HG03066 (cell line): Measurements from ENCODE around the gene CD14.
"Not testable (repeated sequence)": the region's sequence is repeated elsewhere in the genome, so short reads cannot be mapped to it uniquely, and the experiment has no call there.

Experiments used
- ATAC-seq: cut with Tn5 transposase; IDR thresholded peaks from one replicate; pipeline ENCODE4 v1.9.1; 2021; ENCODE audit warnings: low read depth; ENCODE audit not compliant: unreplicated experiment

CD14 gene

GRCh38 chr5:140598836-140599235 lies 34.1 kb downstream of the CD14 start:
- ATAC-seq, result no peak

DNA sequence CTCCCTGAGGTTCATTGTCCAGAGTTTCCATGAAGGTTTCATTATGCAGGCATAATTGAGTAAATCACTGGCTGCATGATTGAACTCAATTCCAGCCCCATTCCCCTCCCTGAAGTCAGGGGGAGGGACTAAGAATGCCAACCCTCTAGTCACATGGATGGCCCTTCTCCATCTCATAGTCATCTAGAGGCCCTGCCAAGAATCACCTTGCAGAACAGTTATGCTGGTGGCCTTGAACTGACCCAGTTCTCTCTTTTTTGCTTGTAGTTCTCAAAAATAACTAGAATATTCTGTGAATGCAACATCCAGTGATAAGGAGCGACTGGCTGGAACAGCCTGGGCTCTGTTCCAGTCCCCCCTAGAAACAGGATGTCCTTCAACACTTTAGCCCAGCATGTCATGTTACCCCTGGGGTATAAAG lies 36.6 kb downstream of the CD14 start:
- no peak for ATAC-seq

DNA sequence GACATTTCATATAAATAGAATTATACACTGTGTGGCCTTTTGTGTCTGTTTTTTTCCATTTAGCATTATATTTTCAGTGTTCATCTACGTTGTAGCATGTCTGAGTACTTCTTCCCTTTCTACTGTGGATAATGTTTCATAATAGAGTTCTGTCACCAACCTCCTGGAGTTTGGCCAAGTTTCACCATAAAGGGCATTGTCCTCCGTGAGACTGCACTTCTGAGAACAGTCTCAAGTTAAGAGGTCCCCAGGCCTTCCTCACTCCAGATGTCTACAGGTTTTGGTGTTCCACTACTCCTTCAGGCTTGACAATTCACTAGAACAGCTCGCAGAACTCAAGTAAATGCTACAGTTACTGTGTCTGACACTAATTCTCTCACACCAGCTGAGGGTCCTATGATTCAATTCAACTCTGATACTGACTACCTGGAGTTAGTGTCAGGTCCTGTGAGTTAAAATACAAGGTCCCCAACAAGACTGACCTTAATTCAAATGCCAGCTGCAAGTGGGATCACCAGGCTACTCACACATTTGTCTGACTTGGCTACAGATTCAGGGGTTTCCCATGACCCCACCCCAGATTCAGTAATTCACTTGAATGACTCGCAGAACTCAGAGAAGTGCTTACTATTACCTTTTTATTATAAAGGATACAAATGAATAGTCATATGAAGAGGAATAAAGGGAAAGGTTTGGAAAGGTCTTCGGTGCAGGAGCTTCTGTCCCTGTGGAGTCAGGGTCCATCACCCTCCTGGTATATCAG lies 37.3 kb downstream of the CD14 start:
- no peak for ATAC-seq

DNA sequence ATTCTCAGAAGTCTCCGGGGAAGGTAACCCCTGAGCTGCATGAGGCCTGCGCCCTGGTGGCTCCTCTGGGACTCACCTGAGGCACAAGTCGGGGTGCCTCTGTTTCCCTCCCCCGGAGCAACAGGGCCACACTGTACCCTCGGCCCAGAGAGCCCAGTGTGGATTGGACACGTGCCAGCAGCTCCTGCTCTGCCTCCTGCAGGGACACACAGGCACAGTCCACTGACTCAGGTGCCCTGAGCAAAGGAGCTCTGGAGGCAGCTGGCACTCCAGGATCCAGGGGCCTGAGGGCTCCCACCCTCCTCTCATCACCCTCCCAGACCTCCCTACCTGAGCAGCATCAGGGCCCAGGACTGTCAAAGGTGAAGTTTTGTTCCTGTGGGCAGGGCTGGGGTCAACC lies 38.8 kb downstream of the CD14 start:
- no peak for ATAC-seq

DNA sequence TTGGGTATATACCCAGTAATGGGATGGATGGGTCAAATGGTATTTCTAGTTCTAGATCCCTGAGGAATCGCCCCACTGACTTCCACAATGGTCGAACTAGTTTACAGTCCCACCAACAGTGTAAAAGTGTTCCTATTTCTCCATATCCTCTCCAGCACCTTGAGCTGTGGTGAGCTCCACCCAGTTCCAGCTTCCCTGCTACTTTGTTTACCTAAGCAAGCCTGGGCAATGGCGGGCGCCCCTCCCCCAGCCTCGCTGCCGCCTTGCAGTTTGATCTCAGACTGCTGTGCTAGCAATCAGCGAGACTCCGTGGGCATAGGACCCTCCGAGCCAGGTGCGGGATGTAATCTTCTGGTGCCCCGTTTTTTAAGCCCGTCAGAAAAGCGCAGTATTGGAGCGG lies 39.9 kb downstream of the CD14 start:
- ATAC-seq, result not testable (repeated sequence)

DNA sequence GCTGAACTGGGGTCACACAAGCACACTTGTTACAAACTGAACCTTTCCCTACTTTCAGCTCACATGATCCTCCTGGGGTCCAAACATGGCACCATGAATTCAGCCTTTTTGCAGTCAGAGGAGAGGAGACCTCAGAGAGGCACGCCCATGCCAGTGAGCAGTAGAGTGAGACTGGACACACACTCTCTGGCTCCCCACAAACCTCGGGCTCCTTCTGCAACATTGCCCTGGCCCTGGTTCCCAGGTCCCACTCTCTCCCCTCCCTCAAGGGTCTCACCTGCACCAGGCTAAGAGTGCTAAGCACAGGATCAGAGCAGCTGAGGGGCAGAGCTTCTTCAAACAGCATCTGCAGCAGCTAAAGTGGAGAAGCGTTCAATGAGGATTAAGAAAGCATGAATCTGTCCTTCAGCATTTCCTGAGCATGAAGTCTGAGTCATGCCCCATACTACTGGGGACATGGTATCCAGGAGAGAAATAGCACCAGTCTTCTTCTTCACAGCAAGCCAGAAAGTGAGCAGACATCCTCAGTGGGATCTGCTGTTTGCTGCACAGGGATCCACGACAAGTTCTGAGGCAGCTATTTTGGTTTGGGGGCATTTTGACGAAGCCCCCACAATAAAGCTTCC lies 41.1 kb downstream of the CD14 start:
- ATAC-seq, result no peak

- ATAC-seq, result no peak
Observed at GRCh38 chr5:140590861-140591260, 42.1 kb downstream of the CD14 start.

- ATAC-seq, result no peak
Observed at GRCh38 chr5:140588311-140589070, 44.5 kb downstream of the CD14 start.

- no peak for ATAC-seq
Observed at GRCh38 chr5:140587495-140587894, 45.5 kb downstream of the CD14 start.
